Mesothelial cell of epicardium (in vitro differentiated cells): ENCODE results near the gene DTX4. TPM values are rescaled to one million over a fixed set of nuclear protein-coding genes. Genes with fewer than 3 reads are reported as not detected.

ENCODE experiments used
- DNase-seq, 2 experiments: peaks; one replicate each; pipeline ENCODE4 v3.0.0; 2021; ENCODE audit warnings: low spot score in 2 of 2; ENCODE audit not compliant: unreplicated experiment in 2 of 2
- H3K27ac Mint-ChIP-seq: 2 replicates; pipeline ENCODE4 v1.8.0; 2021; ENCODE audit warnings: mixed read lengths
- H3K27me3 Mint-ChIP-seq: 2 replicates; pipeline ENCODE4 v1.8.0; 2021; ENCODE audit warnings: low read depth, mixed read lengths
- H3K36me3 Mint-ChIP-seq: 2 replicates; pipeline ENCODE4 v1.8.0; 2021; ENCODE audit warnings: mixed read lengths
- H3K4me1 Mint-ChIP-seq: 2 replicates; pipeline ENCODE4 v1.8.0; 2021; ENCODE audit warnings: mixed read lengths
- H3K4me3 Mint-ChIP-seq: 2 replicates; pipeline ENCODE4 v1.8.0; 2021; ENCODE audit warnings: mild to moderate bottlenecking, moderate library complexity, mixed read lengths
- H3K9me3 Mint-ChIP-seq: 2 replicates; pipeline ENCODE4 v1.8.0; 2021; ENCODE audit warnings: mixed read lengths
- CTCF ChIP-seq: fragments of 200-600 bp; sonication (generic); IDR thresholded peaks from one replicate; pipeline ENCODE4 v1.5.0; 2021; ENCODE audit warnings: antibody characterized with exemption; ENCODE audit not compliant: unreplicated experiment
- total RNA-seq: library from RNA; stranded (reverse); gene quantifications from 3 replicates; pipeline ENCODE4 v1.2.1, GENCODE V29; 2021

The DTX4 gene
- total RNA-seq, 1 donor from 2014 or later, result 37.7 TPM

GRCh38 chr11:59141673-59142460, 30.1 kb upstream of the DTX4 start:
- DNase-seq, result no peak
- peak overlapping the region; percentile 99 for H3K27ac Mint-ChIP-seq
- H3K4me1 Mint-ChIP-seq, result peaks cover 37% of the 10 kb centered on the region
- H3K4me3 Mint-ChIP-seq, result peak overlapping the region; percentile 88
- H3K27me3 Mint-ChIP-seq, result no peaks in the 10 kb centered on the region
- H3K36me3 Mint-ChIP-seq, result no peaks in the 10 kb centered on the region
- no peaks in the 10 kb centered on the region for H3K9me3 Mint-ChIP-seq
- no peak for TF ChIP-seq CTCF

GRCh38 chr11:59142530-59143507, 29.1 kb upstream of the DTX4 start, which contains the start of gene FAM111A:
Gene FAM111A (plus strand): TSS chr11:59142856. CDS start chr11:59148873, 6,017 bp downstream.
- peak within 1 kb of the TSS; percentile 99 for H3K27ac Mint-ChIP-seq
- peak within 1 kb of the TSS; percentile 88 for H3K4me3 Mint-ChIP-seq
- no peak for TF ChIP-seq CTCF
- no peaks in the 10 kb centered on the region for H3K36me3 Mint-ChIP-seq
- no peaks in the 10 kb centered on the region for H3K27me3 Mint-ChIP-seq
- H3K4me1 Mint-ChIP-seq, result peaks cover 37% of the 10 kb centered on the region
- no peaks in the 10 kb centered on the region for H3K9me3 Mint-ChIP-seq
- peak; percentile 73 to 85 for DNase-seq

GRCh38 chr11:59144096-59144495, 27.8 kb upstream of the DTX4 start:
- Mint-ChIP-seq H3K27me3 (no peaks in the 10 kb centered on the region), H3K4me1 (peaks cover 37% of the 10 kb centered on the region), H3K9me3 (no peaks in the 10 kb centered on the region), H3K27ac (peak overlapping the region; percentile 99), H3K4me3 (peak overlapping the region; percentile 88), H3K36me3 (peaks cover 3% of the 10 kb centered on the region)
- no peak for DNase-seq
- no peak for TF ChIP-seq CTCF

GRCh38 chr11:59144579-59145345, 27.2 kb upstream of the DTX4 start:
- H3K27me3 Mint-ChIP-seq, result no peaks in the 10 kb centered on the region
- H3K4me1 Mint-ChIP-seq, result peaks cover 37% of the 10 kb centered on the region
- H3K4me3 Mint-ChIP-seq, result peak overlapping the region; percentile 88
- peak; percentile 40 to 70 for DNase-seq
- peaks cover 6% of the 10 kb centered on the region for H3K36me3 Mint-ChIP-seq
- TF ChIP-seq CTCF, result no peak
- H3K27ac Mint-ChIP-seq, result peak overlapping the region; percentile 99
- H3K9me3 Mint-ChIP-seq, result no peaks in the 10 kb centered on the region

- no peak overlapping the region for H3K27ac Mint-ChIP-seq
- DNase-seq, result no peak
- TF ChIP-seq CTCF, result no peak
- no peaks in the 10 kb centered on the region for H3K9me3 Mint-ChIP-seq
- H3K4me1 Mint-ChIP-seq, result peaks cover 37% of the 10 kb centered on the region
- peaks cover 8% of the 10 kb centered on the region for H3K36me3 Mint-ChIP-seq
- H3K4me3 Mint-ChIP-seq, result peak overlapping the region; percentile 88
- no peaks in the 10 kb centered on the region for H3K27me3 Mint-ChIP-seq
These were observed 26.4 kb upstream of the DTX4 start for GRCh38 chr11:59145534-59145933.
